Suprapubic skin (tissue), 3 donors: ENCODE results near the gene TMEM184C.

Experiments used
- EP300 ChIP-seq: sonication (generic); formaldehyde crosslinking; IDR thresholded peaks from one replicate; pipeline ENCODE4 v1.6.1; 2017; ENCODE audit warnings: antibody characterized with exemption
- POLR2A ChIP-seq, 2 donors: fragments of 450-650 bp; IDR thresholded peaks; one replicate each; pipeline ENCODE4 v1.6.1; 2017; ENCODE audit warnings: antibody characterized with exemption in 2 of 2, mild to moderate bottlenecking in 2 of 2, moderate library complexity in 2 of 2
- TF ChIP-seq, protein P1 (sequence below), 2 donors: fragments of 200-600 bp in 1 of 2; fragments of 450-650 bp in 1 of 2; sonication (generic) in 1 of 2; IDR thresholded peaks; one replicate each; pipeline ENCODE4 v1.5.1; 2016 to 2019; ENCODE audit warnings: antibody characterized with exemption in 2 of 2, mild to moderate bottlenecking in 1 of 2, moderate library complexity in 1 of 2

DNA sequence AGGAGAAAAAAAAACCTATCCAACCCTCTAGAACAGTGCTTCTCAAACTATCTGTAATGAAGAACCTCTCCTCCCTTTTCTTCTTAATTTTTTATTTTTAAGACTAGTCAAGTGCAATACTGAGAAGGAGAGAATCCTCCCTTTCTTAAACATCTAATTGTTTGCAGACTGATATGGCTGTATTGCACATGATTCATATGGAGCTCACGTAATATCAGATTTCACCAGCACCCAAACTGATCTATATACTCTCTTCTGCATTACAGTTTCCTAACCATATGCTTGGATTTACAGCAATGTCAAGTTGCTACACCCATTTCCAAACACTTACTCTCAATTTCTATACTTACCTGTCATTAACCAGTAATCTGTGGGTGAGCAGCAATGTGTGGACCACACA is 57.3 kb downstream of the TMEM184C start:
- TF ChIP-seq, protein P1, sequence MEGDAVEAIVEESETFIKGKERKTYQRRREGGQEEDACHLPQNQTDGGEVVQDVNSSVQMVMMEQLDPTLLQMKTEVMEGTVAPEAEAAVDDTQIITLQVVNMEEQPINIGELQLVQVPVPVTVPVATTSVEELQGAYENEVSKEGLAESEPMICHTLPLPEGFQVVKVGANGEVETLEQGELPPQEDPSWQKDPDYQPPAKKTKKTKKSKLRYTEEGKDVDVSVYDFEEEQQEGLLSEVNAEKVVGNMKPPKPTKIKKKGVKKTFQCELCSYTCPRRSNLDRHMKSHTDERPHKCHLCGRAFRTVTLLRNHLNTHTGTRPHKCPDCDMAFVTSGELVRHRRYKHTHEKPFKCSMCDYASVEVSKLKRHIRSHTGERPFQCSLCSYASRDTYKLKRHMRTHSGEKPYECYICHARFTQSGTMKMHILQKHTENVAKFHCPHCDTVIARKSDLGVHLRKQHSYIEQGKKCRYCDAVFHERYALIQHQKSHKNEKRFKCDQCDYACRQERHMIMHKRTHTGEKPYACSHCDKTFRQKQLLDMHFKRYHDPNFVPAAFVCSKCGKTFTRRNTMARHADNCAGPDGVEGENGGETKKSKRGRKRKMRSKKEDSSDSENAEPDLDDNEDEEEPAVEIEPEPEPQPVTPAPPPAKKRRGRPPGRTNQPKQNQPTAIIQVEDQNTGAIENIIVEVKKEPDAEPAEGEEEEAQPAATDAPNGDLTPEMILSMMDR (IDR thresholded peaks at IDR 0.05), result no peak
- no peak for TF ChIP-seq EP300
- TF ChIP-seq POLR2A (IDR thresholded peaks at IDR 0.05), result no peak
